GM19468 (cell line): ENCODE results near the gene ANKRD30A.
"Not testable (repeated sequence)": the region's sequence is repeated elsewhere in the genome, so short reads cannot be mapped to it uniquely, and the experiment has no call there.

ENCODE experiments used
- ATAC-seq: cut with Tn5 transposase; IDR thresholded peaks from one replicate; pipeline ENCODE4 v1.9.1; 2021; ENCODE audit warnings: mild to moderate bottlenecking, moderate library complexity, moderate number of reproducible peaks; ENCODE audit not compliant: unreplicated experiment; ENCODE audit errors: extremely low read depth

ANKRD30A gene

DNA sequence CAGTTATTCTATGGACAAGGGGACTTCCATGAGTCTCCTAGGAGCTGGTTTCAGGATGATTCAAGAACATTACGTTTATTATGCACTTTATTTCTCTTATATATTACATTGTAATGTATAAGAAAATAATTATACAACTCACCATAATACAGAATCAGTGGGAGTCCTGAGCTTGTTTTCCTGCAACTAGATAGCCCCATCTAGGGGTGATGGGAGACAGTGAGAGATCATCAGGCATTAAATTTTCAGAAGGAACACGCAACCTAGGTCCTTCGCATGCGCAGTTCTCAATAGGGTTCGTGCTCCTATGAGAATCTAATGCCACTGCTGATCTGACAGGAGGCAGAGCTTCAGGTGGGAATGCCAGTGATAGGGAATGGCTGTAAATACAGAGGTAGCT is 137.9 kb downstream of the ANKRD30A start:
- ATAC-seq = no peak

- no peak for ATAC-seq
Measured at GRCh38 chr10:37268266-37268665, 142.9 kb downstream of the ANKRD30A start.

DNA sequence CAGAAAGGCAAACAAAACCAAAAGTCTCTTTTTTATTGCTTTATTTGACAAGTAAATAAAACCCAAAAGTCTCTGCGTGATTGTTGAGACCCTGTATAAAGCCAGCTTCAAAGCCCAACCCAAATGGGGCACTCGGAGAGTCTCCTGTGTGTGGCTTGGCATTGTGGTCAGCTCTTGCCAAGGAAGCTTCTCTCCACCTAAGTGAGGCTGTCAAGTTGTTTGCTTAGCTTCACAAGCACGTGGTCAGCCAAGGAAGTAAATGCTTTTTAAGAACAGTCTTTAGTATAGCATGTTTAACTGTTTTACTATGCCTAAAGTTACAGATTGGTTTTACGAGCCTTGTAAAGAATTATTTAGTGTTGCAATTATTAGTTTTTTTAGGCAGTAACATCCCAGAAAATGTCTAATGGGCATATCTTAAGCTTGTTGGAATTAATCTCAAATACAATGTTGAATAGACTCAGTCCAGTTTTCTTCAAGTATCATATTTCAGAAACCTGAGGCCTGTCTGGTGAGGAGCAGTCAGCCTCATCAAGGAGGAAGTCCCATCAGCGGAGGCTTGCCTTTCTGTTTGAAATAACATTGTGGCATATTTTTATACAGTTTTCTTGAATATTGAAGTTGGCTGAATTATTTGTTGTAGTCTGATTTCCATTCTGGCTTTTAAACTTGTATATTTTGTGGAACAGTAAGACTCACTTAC is 144.3 kb downstream of the ANKRD30A start:
- no peak for ATAC-seq

DNA sequence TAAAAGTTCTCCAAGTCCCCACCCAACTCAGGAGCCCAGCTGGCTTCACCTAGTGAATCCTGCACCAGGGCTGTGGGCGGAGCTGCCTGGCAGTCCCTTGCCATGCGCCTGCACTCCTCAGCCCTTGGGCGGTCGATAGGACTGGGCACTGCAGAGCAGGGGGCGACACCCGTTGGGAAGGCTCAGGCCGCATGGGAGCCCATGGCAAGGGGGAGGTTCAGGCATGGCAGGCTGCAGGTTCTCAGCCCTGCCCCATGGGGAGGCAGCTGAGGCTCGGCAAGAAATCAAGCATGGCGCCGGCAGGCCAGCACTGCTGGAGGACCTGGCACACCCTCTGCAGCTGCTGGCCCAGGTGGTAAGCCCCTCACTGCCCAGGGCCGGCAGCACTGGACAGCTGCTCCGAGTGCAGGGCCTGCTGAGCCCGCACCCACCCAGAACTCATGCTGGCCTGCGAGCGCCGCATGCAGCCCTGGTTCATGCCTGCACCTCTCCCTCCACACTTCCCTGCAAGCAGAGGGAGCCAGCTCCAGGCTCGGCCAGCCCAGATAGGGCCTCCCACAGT is 149.9 kb downstream of the ANKRD30A start:
- ATAC-seq = no peak

DNA sequence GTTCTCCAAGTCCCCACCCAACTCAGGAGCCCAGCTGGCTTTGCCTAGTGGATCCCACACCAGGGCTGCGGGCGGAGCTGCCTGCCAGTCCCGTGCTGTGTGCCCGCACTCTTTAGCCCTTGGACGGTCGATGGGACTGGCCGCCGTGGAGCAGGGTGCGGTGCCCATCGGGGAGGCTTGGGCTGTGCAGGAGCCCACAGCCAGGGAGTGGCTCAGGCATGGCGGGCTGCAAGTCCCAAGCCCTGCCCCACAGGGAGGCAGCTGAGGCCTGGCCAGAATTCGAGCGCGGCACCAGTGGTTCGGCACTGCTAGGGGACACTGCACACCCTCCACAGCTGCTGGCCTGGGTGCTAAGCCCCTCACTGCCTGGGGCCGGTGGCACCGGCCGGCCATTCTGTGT is 159.7 kb downstream of the ANKRD30A start:
- no peak for ATAC-seq

DNA sequence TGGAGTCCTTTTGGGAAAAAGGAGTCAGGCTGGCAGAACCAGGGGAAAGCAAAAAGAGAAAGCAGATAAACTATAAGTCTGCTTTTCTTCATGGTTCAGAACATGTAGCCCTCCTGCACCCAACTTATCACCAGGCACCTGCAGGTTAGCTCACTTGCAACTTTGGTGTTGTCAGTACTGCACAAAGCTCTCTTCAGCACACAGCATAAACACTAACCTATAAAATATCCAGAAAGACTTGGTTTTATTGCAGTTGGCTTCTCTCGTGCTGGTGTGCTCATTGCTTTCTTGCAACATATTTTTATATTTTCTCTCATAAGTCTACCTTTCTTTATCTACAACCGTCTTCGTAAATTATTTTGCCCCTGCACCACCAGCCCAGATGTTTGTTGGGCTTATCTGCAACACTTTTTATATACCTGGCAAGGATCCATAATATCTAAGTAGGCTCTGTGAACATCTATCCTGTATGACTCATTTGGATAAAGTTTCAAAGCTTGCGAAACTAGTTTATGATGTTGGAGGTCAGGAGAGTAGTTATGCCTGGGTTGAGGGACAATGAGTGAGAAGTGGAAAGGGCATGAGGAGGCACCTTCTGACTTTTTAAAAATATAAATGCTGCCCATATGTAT is 164.6 kb downstream of the ANKRD30A start:
- no peak for ATAC-seq

DNA sequence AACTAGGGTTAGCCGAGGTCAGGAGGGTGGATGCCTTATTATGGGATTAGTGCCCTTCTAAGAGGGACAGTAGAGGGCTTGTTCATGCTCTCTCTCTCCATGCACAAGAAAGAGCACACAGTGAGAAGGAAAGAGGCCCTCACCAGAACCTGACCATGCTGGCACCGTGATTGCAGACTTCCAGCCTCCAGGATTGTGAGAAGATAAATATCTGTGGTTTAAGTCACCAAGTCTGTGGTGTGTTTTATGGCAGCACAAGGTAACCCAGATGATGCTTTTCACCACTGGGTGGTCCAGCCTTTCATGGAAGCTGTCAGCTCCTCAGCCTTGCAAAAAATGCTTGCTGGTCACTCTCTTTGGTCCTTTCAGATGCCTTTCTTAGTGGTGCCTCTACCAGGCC is 175.9 kb downstream of the ANKRD30A start:
- no peak for ATAC-seq

GRCh38 chr10:37304036-37304435 is 178.6 kb downstream of the ANKRD30A start:
- ATAC-seq = no peak

GRCh38 chr10:37314350-37314749 is 189.0 kb downstream of the ANKRD30A start:
- ATAC-seq = no peak

DNA sequence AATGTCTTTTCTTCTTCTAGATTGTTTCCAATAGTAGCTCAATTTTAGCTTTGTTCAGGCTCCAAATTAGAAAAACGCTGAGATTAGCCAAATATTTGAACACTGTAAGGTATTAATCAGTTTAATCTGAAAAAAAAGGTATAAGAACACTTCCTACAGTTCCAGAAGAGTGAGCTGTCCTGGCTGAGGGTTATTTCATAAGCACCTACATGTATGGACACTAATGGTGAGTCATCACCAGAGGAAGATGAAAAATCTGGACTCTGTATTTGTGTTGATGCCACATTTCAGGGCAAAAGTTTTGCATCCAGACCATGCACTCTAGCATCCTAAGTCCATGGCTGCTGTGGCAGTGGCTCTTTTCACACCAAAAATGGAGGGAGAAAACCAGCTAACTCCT is 189.5 kb downstream of the ANKRD30A start:
- no peak for ATAC-seq

DNA sequence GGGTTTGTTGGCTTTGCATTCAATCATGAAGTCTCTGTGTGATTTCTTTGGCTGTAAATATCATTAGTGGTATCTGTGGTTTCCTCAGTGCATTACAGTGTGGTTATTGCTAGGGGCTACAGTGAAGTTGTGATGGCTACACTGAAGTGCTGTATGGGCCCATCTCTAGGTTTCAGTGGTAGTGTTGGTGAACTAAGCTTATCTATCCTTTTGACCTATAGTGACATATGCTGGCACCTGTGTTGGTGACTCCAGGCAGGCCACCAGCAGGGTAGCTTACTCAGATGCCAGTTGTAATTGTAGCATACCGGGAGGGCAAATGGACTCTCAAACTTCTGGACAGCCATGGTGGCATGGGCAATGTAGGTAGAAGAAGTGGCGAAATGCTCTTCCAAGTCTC is 219.0 kb downstream of the ANKRD30A start:
- no peak for ATAC-seq

- no peak for ATAC-seq
Measured at GRCh38 chr10:37379991-37380390, 254.6 kb downstream of the ANKRD30A start.

DNA sequence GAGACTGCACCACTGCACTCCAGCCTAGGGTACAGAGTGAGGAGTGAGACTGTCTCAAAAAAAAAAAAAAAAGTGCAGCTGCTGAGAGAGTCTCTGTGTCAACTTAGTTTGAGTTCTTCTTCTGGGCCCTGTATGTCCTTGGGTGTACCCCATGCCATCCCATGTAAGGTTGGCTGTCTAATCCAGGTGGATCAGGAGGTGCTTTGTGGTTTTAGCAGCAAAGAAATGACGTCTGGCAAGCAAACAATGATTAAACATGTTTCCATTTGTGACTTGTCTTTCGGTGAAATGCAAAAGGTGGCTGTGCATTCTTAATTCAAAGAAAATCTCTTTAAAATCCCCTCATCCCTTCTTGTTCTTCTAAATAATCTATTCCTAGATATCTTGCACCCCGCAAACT is 255.9 kb downstream of the ANKRD30A start:
- no peak for ATAC-seq

DNA sequence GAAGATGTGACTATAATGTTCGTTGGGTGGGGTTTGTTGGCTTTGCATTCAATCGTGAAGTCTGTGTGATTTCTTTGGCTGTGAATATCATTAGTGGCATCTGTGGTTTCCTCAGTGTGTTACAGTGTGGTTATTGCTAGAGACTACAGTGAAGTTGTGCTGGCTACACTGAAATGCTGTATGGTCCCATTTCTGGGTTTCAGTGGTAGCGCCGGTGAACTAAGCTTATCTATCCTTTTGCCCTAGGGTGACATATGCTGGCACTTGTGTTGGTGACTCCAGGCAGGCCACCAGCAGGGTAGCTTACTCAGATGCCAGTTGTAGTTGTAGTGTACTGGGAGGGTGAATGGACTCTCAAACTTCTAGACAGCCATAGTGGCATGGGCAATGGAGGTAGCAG is 259.5 kb downstream of the ANKRD30A start:
- ATAC-seq = no peak

DNA sequence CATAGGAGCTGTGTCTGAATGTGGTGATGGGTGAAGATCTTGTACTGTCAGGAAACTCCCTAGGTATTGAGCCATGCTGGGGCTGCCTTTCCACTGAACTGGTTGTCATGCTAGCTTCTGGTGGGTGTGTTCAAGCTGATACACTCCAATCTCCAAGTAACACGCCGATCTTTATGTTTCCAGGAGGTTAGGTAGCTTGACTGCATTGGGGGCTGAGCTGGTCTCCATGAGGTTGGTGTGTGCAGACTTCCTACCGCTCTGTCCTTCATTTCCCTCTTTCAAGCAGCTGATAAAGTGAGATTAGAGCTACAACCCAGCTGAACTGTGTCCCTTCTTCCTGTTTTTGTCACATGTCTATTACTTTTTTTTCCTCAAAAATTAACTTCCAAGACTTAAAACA is 265.5 kb downstream of the ANKRD30A start:
- ATAC-seq = no peak

DNA sequence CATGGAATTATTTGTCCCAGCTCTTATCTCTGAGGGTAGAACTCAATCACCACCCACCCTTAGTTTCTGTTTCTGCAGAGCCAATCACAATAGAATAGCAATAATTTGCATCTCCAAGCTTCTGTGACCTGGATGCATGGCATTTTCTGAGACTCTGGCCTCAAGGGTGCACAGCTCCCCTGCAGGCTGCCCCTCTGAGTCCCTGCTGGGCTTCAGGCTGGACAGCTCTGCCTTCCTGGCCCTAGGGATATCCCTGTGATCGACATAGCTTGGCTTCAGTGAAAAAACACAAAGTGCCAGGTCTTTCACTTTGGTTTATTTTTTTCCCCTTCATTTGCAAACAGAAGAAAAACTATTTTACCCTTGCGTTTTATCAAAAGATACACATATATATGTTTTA is 275.4 kb downstream of the ANKRD30A start:
- ATAC-seq = not testable (repeated sequence)

DNA sequence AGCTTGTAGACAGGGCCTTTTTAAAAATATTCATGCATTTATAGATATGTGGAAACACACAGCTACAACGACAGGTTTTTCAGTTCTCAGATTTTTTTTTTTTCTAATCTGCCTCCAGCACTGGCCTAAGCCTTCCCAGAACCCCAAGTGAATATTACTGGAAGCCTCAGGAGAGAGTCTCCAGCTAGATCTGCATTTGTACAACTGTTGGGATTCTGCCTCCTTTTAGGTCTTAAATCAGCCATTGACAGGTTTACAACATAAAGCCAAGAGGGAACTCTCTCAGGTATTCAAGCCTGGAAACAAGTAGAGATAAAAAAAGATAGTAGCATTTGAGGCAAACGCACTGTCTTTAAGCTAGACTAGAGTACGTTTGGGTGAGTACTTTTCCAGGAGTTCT is 275.8 kb downstream of the ANKRD30A start:
- ATAC-seq = no peak

GRCh38 chr10:37403776-37404175 is 278.4 kb downstream of the ANKRD30A start:
- no peak for ATAC-seq
